Measurements from ENCODE around the gene CDC42BPA.

CDC42BPA gene

GRCh38 chr1:227214207-227214606 lies 104.1 kb downstream of the CDC42BPA start:
- Histone ChIP-seq H3K4me3 (no peak overlapping the region), H3K4me1 (peaks cover 8% of the 10 kb centered on the region), H3K36me3 (replicated peaks) (peaks cover 8% of the 10 kb centered on the region), H3K9me3 (no peaks in the 10 kb centered on the region; the same call in 1 of the 2 replicates), H3K27me3 (ENCODE audit: low read depth) (no peaks in the 10 kb centered on the region)
- in situ Hi-C loops (cut with MboI; ENCODE audit: low sequenced_read_pairs), result no loop called here
- DNase-seq (ENCODE audit: low spot score in 2 of 2), result no peak

DNA sequence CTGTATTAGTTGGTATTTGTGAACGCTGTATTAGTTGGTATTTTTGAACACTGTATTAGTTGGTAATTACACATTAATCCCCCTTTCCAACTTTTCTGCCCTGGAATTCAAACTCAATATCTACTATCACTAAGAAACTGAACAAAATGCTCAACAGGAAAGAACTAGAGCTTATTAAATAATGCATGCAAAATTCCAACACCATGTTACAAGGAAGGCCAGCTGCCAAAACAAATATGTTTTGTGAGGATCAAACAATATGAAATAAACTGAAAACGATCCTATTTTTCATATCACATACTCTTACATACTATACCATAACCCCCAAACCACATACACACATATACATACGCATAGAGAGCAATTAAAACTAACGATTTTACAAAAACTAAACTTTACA lies 104.9 kb downstream of the CDC42BPA start:
- no peak overlapping the region for H3K4me3 ChIP-seq
- H3K27me3 ChIP-seq (ENCODE audit: low read depth), result no peaks in the 10 kb centered on the region
- peaks cover 8% of the 10 kb centered on the region for H3K4me1 ChIP-seq
- peaks cover 8% of the 10 kb centered on the region for H3K36me3 ChIP-seq (replicated peaks)
- H3K9me3 ChIP-seq, result no peaks in the 10 kb centered on the region; the same call in 1 of the 2 replicates
- no peak for DNase-seq (ENCODE audit: low spot score in 2 of 2)
- in situ Hi-C loops (cut with MboI; ENCODE audit: low sequenced_read_pairs), result no loop called here

GRCh38 chr1:227212164-227212563 lies 106.1 kb downstream of the CDC42BPA start:
- in situ Hi-C loops (cut with MboI; ENCODE audit: low sequenced_read_pairs), result no loop called here

DNA sequence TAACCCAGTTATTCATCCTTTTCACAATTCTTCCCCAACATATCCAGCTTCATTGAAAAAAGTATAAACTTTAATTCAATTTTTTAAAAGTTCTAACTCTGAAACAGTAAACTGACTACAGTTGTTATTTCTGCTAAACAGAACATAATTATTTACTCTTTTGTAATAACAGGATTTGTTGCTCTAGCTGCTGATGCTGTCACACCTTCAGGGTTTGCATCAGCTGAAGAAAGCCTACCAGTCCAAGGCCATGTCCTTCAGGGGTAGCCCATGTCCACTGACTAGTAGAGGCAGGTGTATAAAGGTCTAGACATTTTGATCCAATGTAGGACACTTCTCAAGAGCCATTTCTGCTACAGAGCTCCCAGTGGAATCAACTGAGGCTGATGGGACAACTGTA lies 107.7 kb downstream of the CDC42BPA start:
- Histone ChIP-seq H3K36me3 (replicated peaks) (peaks cover 8% of the 10 kb centered on the region), H3K9me3 (no peaks in the 10 kb centered on the region; the same call in 1 of the 2 replicates), H3K27me3 (ENCODE audit: low read depth) (no peaks in the 10 kb centered on the region), H3K4me1 (peaks cover 8% of the 10 kb centered on the region), H3K4me3 (no peak overlapping the region)
- in situ Hi-C loops (cut with MboI; ENCODE audit: low sequenced_read_pairs), result no loop called here
- DNase-seq (ENCODE audit: low spot score in 2 of 2), result no peak

More at GRCh38 chr1:227212164-227212563, 106.1 kb downstream of the CDC42BPA start:
- H3K36me3 ChIP-seq (replicated peaks), result peaks cover 8% of the 10 kb centered on the region
- H3K9me3 ChIP-seq, result no peaks in the 10 kb centered on the region; the same call in 1 of the 2 replicates
- H3K4me1 ChIP-seq, result peaks cover 8% of the 10 kb centered on the region
- no peaks in the 10 kb centered on the region for H3K27me3 ChIP-seq (ENCODE audit: low read depth)
- H3K4me3 ChIP-seq, result no peak overlapping the region
- no peak for DNase-seq (ENCODE audit: low spot score in 2 of 2)

DNA sequence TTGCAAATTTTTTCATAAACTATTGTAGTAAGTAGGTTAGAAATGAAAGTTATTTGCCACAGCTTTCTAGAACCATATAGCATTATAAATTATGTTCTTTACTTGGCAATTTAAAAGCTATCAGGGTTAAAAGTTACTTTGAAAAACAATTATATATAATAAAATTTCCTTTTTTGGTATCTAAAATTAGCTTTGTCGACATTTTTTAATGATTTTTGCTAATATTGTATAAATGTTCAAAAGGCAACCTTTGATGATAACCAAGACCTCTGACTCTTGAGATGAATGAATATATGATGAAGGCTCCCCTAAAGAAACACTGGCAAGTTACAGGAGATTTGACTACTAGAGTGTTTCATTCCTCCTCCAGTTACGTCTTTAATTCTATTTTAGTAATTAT lies 121.2 kb downstream of the CDC42BPA start:
- in situ Hi-C loops (cut with MboI; ENCODE audit: low sequenced_read_pairs), result no loop called here

DNA sequence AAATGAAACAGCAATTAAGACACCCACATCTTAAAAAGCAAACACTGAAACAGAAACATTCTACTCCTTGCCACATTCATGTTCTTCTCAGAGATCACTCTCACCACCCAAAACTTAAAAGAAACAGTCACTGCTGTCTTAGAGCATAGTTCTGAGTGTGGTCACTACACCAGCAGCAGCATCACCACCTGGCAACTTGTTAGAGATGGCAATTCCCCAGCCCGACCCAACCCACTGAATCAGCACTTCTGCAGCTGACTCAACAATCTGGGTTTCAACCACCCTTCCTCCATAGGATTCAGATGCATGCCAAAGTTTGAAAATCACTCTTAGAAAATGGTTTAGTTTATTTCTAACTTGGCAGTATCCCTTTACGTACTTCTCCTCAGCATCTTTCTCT lies 126.1 kb downstream of the CDC42BPA start:
- in situ Hi-C loops (cut with MboI; ENCODE audit: low sequenced_read_pairs), result no loop called here
- Histone ChIP-seq H3K4me3 (no peak overlapping the region), H3K36me3 (replicated peaks) (peaks cover 5% of the 10 kb centered on the region; the same call in 1 of the 2 replicates), H3K4me1 (no peaks in the 10 kb centered on the region), H3K27me3 (ENCODE audit: low read depth) (no peaks in the 10 kb centered on the region), H3K9me3 (no peaks in the 10 kb centered on the region)
- DNase-seq (ENCODE audit: low spot score in 2 of 2), result no peak

More for the DNA sequence above, 121.2 kb downstream of the CDC42BPA start:
- Histone ChIP-seq H3K27me3 (ENCODE audit: low read depth) (no peaks in the 10 kb centered on the region), H3K9me3 (no peaks in the 10 kb centered on the region), H3K4me3 (no peak overlapping the region), H3K36me3 (replicated peaks) (peaks cover 5% of the 10 kb centered on the region), H3K4me1 (no peaks in the 10 kb centered on the region)
- no peak for DNase-seq (ENCODE audit: low spot score in 2 of 2)

DNA sequence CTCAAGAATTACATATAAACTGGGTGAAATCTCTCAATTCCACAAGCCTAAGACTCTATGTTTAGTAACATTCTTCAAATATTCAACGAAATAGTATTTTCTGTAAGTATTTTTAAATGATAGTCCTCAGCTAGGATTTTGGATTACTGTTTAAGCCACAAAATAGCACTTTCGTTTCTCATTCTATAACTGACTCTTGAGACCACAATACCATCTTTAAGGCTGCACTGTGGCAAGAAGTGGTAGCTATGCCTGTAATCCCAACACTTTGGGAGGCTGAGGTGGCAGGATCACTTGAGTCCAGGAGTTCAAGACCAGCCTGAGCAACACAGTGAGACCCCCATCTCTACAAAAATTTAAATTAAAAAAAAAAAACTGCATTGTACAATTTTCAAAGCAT lies 126.7 kb downstream of the CDC42BPA start:
- no peak for DNase-seq (ENCODE audit: low spot score in 2 of 2)
- in situ Hi-C loops (cut with MboI; ENCODE audit: low sequenced_read_pairs), result no loop called here
- no peaks in the 10 kb centered on the region for H3K27me3 ChIP-seq (ENCODE audit: low read depth)
- H3K4me3 ChIP-seq, result no peak overlapping the region
- H3K36me3 ChIP-seq (replicated peaks), result peaks cover 5% of the 10 kb centered on the region; the same call in 1 of the 2 replicates
- no peaks in the 10 kb centered on the region for H3K4me1 ChIP-seq
- H3K9me3 ChIP-seq, result no peaks in the 10 kb centered on the region

- H3K4me3 ChIP-seq, result no peak overlapping the region
- H3K4me1 ChIP-seq, result no peaks in the 10 kb centered on the region
- no peak for DNase-seq (ENCODE audit: low spot score in 2 of 2)
- peaks cover 5% of the 10 kb centered on the region; the same call in 1 of the 2 replicates for H3K36me3 ChIP-seq (replicated peaks)
- in situ Hi-C loops (cut with MboI; ENCODE audit: low sequenced_read_pairs), result no loop called here
- no peaks in the 10 kb centered on the region for H3K9me3 ChIP-seq
- H3K27me3 ChIP-seq (ENCODE audit: low read depth), result no peaks in the 10 kb centered on the region
Measured at GRCh38 chr1:227190321-227190720, 128.0 kb downstream of the CDC42BPA start.

DNA sequence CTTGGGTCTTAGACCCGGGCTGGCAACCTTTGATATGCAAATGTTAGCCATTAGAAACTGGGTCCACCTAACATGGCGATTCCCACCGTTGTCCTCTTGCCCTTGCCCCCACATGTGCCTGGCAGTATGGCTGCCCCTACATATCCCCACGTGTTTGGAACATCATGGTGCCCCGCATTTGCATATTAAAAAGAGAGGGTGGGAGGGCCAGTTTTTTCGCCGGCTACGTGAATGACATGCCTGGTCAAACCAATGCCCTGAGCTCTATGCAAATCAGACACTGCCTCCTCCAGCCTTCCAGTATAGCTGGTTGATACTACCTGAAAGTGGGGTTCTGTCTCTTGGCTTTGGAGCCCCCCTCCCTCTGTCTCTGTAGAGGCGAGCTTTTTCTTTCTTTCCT lies 133.0 kb downstream of the CDC42BPA start:
- no peaks in the 10 kb centered on the region for H3K27me3 ChIP-seq (ENCODE audit: low read depth)
- in situ Hi-C loops (cut with MboI; ENCODE audit: low sequenced_read_pairs), result no loop called here
- H3K4me1 ChIP-seq, result no peaks in the 10 kb centered on the region
- no peak overlapping the region for H3K4me3 ChIP-seq
- no peak for DNase-seq (ENCODE audit: low spot score in 2 of 2)
- H3K9me3 ChIP-seq, result no peaks in the 10 kb centered on the region
- no peaks in the 10 kb centered on the region for H3K36me3 ChIP-seq (replicated peaks)

- no peaks in the 10 kb centered on the region for H3K4me1 ChIP-seq
- DNase-seq (ENCODE audit: low spot score in 2 of 2), result no peak
- H3K9me3 ChIP-seq, result no peaks in the 10 kb centered on the region
- H3K4me3 ChIP-seq, result no peak overlapping the region
- in situ Hi-C loops (cut with MboI; ENCODE audit: low sequenced_read_pairs), result no loop called here
- H3K27me3 ChIP-seq (ENCODE audit: low read depth), result no peaks in the 10 kb centered on the region
- no peaks in the 10 kb centered on the region for H3K36me3 ChIP-seq (replicated peaks)
Measured at GRCh38 chr1:227182012-227182411, 136.3 kb downstream of the CDC42BPA start.

- DNase-seq (ENCODE audit: low spot score in 2 of 2), result no peak
- in situ Hi-C loops (cut with MboI; ENCODE audit: low sequenced_read_pairs), result no loop called here
Measured at GRCh38 chr1:227175611-227176010, 142.7 kb downstream of the CDC42BPA start.

DNA sequence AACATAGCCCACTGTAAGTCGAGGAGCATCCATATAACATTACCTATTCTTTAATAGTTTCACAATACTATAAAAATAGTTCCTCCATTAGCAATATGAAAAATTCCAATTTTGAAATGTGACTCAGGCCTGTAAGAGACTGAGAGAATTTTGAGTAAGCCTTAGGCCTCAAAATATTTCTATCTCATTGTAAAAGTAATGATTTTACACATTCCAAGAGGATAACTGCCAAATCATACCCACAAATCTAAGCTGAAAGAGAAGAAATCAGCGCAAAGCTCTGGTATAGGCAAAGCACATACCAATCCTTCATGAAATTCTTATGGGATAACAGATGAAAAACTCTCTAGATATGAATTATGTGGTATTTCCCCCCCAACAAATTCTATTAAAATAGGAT lies 144.1 kb downstream of the CDC42BPA start:
- no peaks in the 10 kb centered on the region for H3K9me3 ChIP-seq
- no peak for DNase-seq (ENCODE audit: low spot score in 2 of 2)
- in situ Hi-C loops (cut with MboI; ENCODE audit: low sequenced_read_pairs), result no loop called here

More at GRCh38 chr1:227175611-227176010, 142.7 kb downstream of the CDC42BPA start:
- H3K36me3 ChIP-seq (replicated peaks), result no peaks in the 10 kb centered on the region
- H3K27me3 ChIP-seq (ENCODE audit: low read depth), result no peaks in the 10 kb centered on the region
- H3K9me3 ChIP-seq, result no peaks in the 10 kb centered on the region
- no peak overlapping the region for H3K4me3 ChIP-seq
- no peaks in the 10 kb centered on the region for H3K4me1 ChIP-seq

GRCh38 chr1:227170361-227171166 lies 147.7 kb downstream of the CDC42BPA start:
- Histone ChIP-seq H3K9me3 (no peaks in the 10 kb centered on the region), H3K36me3 (replicated peaks) (no peaks in the 10 kb centered on the region; the same call in 1 of the 2 replicates)

More for the DNA sequence above, 144.1 kb downstream of the CDC42BPA start:
- no peaks in the 10 kb centered on the region for H3K27me3 ChIP-seq (ENCODE audit: low read depth)
- no peak overlapping the region for H3K4me3 ChIP-seq
- H3K4me1 ChIP-seq, result no peaks in the 10 kb centered on the region
- H3K36me3 ChIP-seq (replicated peaks), result no peaks in the 10 kb centered on the region

DNA sequence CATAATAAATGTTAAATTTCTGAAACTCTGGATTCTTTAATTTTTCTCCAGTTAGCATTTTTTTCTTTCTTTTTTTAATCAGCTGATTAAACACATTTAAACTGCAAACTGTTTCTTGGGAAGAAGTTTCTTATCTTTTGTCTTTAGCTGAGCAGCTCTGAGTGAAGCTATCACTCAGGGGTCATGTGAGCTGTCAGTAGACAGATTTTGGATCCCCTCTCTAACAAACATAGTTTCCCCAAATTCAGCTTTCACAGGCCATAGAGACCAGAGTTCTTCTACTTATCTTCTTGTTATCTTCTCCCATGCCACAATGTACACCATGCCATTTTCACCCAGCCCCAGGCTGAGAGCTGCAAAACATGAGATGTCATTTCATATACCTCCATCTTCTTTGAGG lies 148.9 kb downstream of the CDC42BPA start:
- in situ Hi-C loops (cut with MboI; ENCODE audit: low sequenced_read_pairs), result no loop called here
- no peaks in the 10 kb centered on the region for H3K27me3 ChIP-seq (ENCODE audit: low read depth)
- DNase-seq (ENCODE audit: low spot score in 2 of 2), result no peak
- no peak overlapping the region for H3K4me3 ChIP-seq
- H3K4me1 ChIP-seq, result 0 out of 2 replicates have a peak, but pooled peaks cover 2% of the 10 kb centered on the region
- H3K9me3 ChIP-seq, result no peaks in the 10 kb centered on the region
- H3K36me3 ChIP-seq (replicated peaks), result no peaks in the 10 kb centered on the region; the same call in 1 of the 2 replicates

More at GRCh38 chr1:227170361-227171166, 147.7 kb downstream of the CDC42BPA start:
- in situ Hi-C loops (cut with MboI; ENCODE audit: low sequenced_read_pairs), result no loop called here
- Histone ChIP-seq H3K4me3 (no peak overlapping the region), H3K4me1 (0 out of 2 replicates have a peak, but pooled peaks cover 2% of the 10 kb centered on the region), H3K27me3 (ENCODE audit: low read depth) (no peaks in the 10 kb centered on the region)
- DNase-seq (ENCODE audit: low spot score in 2 of 2), result no peak

Measured in HAP-1 (cell line).